ENCODE data around the gene PRKG2. TPM values are rescaled to one million over a fixed set of nuclear protein-coding genes. Genes with fewer than 3 reads are reported as not detected.

PRKG2 gene
- total and polyA plus RNA-seq, 7 donors, result 0.01 to 0.28 TPM; not detected in 5

GRCh38 chr4:81085291-81085690, 129.7 kb downstream of the PRKG2 start:
- Histone ChIP-seq H3K9me3 (no peaks in the 10 kb centered on the region), H3K27ac (no peak overlapping the region), H3K4me3 (no peak overlapping the region), H3K36me3 (ENCODE audit: insufficient read depth in 1 of 2, low read depth in 1 of 2) (no peaks in the 10 kb centered on the region), H3K27me3 (ENCODE audit: insufficient read depth in 3 of 3, low read length in 2 of 3) (no peaks in the 10 kb centered on the region), H3K4me1 (no peaks in the 10 kb centered on the region)
- ATAC-seq (no peak), DNase-seq (no peak)
- intact Hi-C loops (cut with DNase I), result no loop called here
- TF ChIP-seq CTCF (IDR thresholded peaks at IDR 0.05), result no peak
- 62 to 63% (median 63%) methylated on average over 3 of the region's 3 CpGs for WGBS, 3 donors

GRCh38 chr4:81084634-81085033, 130.4 kb downstream of the PRKG2 start:
- no peak for ATAC-seq
- TF ChIP-seq CTCF (IDR thresholded peaks at IDR 0.05), result no peak
- 12 to 18% (median 15%) methylated on average over 3 of the region's 3 CpGs for WGBS, 3 donors
- Histone ChIP-seq H3K27ac (no peak overlapping the region), H3K36me3 (ENCODE audit: insufficient read depth in 1 of 2, low read depth in 1 of 2) (no peaks in the 10 kb centered on the region), H3K9me3 (no peaks in the 10 kb centered on the region), H3K4me3 (no peak overlapping the region), H3K27me3 (ENCODE audit: insufficient read depth in 3 of 3, low read length in 2 of 3) (no peaks in the 10 kb centered on the region), H3K4me1 (no peaks in the 10 kb centered on the region)
- intact Hi-C loops (cut with DNase I), result no loop called here
- DNase-seq, result no peak

GRCh38 chr4:81084029-81084428, 131.0 kb downstream of the PRKG2 start:
- no peak for ATAC-seq
- TF ChIP-seq CTCF (IDR thresholded peaks at IDR 0.05), result no peak
- Histone ChIP-seq H3K27ac (no peak overlapping the region), H3K4me3 (no peak overlapping the region), H3K36me3 (ENCODE audit: insufficient read depth in 1 of 2, low read depth in 1 of 2) (no peaks in the 10 kb centered on the region), H3K9me3 (no peaks in the 10 kb centered on the region), H3K27me3 (ENCODE audit: insufficient read depth in 3 of 3, low read length in 2 of 3) (no peaks in the 10 kb centered on the region), H3K4me1 (no peaks in the 10 kb centered on the region)
- intact Hi-C loops (cut with DNase I), result no loop called here
- DNase-seq, result no peak

DNA sequence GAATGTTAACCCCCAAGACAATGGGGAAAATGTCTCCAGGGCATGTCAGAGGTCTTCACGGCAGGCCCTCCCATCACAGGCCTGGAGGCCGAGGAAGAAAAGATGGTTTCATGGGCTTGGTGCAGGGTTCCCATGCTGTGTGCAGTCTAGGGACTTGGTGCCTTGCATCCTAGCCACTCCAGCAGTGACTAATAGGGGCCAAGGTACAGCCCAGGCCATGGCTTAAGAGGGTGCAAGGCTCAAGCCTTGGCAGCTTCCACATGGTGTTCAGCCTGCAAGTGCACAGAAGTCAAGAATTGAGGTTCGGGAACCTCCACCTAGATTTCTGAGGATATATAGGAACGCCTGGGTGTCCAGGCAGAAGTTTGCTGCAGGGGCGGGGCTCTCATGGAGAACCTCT, 133.9 kb downstream of the PRKG2 start:
- no peak overlapping the region for H3K4me3 ChIP-seq
- no peak for DNase-seq

More for the DNA sequence above, 133.9 kb downstream of the PRKG2 start:
- 79 to 94% (median 93%) methylated on average over 5 of the region's 5 CpGs for WGBS, 3 donors
- Histone ChIP-seq H3K4me1 (no peaks in the 10 kb centered on the region), H3K27ac (no peak overlapping the region), H3K36me3 (ENCODE audit: insufficient read depth in 1 of 2, low read depth in 1 of 2) (no peaks in the 10 kb centered on the region), H3K9me3 (no peaks in the 10 kb centered on the region), H3K27me3 (ENCODE audit: insufficient read depth in 3 of 3, low read length in 2 of 3) (no peaks in the 10 kb centered on the region)
- intact Hi-C loops (cut with DNase I), result no loop called here
- ATAC-seq, result no peak
- no peak for TF ChIP-seq CTCF (IDR thresholded peaks at IDR 0.05)
